GM23248 (cell line): ENCODE results near the gene ABCA1.

Experiments used
- EZH2 ChIP-seq: fragments of 200-600 bp; sonication (generic); IDR thresholded peaks from 2 replicates; pipeline ENCODE4 v1.6.1; 2018; ENCODE audit warnings: antibody characterized with exemption, mild to moderate bottlenecking; ENCODE audit not compliant: insufficient read depth, poor library complexity, severe bottlenecking
- EZH2phosphoT487 ChIP-seq: fragments of 200-600 bp; sonication (generic); IDR thresholded peaks from 2 replicates; pipeline ENCODE4 v1.6.1; 2018; ENCODE audit warnings: antibody characterized with exemption, moderate library complexity, mild to moderate bottlenecking, low read depth; ENCODE audit not compliant: insufficient read depth

- TF ChIP-seq EZH2 (no peak), EZH2phosphoT487 (no peak)
Observed at GRCh38 chr9:104883169-104883568, 44.8 kb downstream of the ABCA1 start.
